HG02588 (cell line): ENCODE data around the gene AHCYL1.

Experiments used
- ATAC-seq: cut with Tn5 transposase; IDR thresholded peaks from one replicate; pipeline ENCODE4 v1.9.1; 2021; ENCODE audit warnings: mild to moderate bottlenecking, moderate library complexity; ENCODE audit not compliant: unreplicated experiment

The AHCYL1 gene

DNA sequence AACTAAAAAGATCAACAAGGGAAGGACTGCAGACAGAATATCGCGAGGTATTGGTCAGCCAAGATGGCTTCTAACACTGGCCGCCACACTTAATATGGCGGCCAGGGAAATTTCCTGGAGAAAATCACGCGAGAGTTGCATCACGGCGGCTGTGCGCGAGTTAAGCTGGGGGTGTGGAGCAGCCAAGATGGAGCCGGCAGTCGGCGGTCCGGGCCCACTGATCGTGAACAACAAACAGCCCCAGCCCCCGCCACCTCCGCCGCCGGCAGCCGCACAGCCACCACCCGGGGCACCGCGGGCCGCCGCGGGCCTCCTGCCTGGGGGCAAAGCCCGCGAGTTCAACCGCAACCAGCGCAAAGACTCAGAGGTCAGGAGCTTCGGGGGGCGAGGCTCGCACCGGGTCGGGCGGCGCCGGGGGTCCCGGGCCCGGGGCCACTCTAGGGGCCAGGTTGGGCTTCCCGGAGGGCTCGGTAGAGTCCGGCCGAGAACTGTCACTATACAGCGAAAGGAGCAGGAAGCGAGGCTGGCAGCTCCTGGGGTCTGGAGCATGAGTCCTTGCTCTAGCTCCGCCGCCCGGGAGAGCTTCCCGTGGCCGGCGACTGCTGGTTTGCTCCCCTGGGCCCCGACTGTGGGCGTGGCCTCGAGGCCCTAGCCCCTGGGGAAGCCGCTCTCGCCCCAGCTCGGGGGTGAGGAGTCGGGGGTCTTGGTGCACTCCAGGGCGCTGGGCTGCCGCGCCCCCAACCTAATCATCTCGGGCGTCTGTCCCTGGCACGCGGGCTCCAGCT, 50.1 kb downstream of the AHCYL1 start, which contains the start of gene STRIP1:
Gene STRIP1 (plus strand): TSS at position 174 of the 785 bp plus-strand sequence. CDS start 14 bp downstream, at position 188.
- ATAC-seq: peak; percentile 81

DNA sequence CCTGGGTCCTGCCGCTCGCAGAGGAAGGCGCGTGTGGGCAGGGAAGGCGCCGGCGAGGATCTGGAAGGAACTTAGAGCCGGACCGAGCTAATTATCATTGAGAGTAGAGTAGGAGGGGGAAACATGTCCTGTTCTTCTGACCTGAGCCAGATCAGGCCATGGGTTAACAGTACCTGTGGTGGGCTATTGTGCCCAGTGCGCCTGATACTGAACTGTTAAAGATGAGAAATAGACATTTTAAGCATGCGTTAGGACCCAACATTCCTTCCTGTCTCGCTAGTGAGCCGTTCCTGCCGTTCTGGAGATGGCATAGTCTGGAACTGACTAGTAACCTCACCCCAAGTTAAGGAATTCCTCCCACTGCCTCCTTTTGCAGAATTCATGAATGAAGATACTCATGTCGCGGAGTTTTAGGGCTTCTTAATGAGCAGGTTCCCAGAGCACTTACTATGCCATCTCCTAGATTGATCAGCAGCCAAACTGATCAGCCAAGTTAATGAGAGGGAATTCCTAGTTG, 50.7 kb downstream of the AHCYL1 start:
- ATAC-seq: no peak

DNA sequence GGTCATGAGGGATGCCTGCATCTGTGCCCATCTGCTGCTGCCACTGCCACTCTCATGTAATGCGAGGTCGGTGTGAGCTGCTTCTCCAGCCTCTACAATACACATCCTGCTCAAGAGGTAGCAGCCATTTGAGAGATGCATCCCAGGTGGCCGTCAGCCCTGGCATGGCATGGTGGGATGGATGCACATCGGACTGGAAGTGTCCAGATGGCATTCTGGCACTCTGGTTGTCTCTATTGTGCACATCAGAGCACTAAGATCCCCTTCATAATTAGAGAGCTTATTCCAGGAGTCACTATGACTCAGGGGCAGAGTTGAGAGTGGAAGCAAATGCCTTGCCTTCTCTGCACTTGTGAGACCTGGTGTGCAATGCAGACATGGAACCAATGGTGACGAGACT, 53.7 kb downstream of the AHCYL1 start:
- ATAC-seq: no peak

DNA sequence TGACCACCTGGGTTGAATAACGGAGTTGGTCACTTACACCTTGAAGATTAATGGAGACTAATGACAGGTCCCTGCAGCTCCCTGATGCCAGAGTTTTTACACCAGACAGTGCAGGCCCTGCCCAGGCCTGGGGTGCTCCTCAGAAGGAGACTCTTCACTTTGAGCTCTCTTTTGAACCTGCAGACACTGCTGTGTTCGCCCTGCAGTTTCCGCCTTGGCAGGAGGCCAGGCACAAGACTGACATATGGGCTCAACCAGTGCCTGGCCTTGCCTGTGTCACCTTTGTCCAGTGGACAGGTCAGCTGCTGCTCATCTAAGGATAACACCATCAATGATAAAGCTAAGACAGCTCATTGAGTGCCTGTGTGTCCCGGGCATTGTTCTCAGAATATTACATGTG, 55.1 kb downstream of the AHCYL1 start:
- no peak for ATAC-seq

DNA sequence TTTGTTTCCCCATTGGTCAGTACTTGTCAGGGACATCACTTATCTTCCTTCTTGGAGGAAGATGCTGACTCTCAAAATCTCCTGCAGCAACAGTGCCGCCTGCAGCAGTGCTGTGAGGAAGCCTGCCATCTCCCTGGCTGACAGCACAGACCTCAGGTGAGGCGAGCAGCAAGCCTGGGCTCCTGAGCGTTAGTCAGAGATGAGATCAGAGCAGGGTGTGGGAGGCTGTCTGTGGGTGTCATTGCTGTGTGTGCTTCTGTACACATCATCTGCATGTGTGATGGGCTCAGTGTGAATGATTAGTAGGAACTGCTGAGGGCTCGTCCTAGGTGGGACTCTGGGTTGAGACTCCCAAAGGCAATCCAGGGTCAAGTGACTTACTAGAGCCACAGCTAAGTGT, 56.0 kb downstream of the AHCYL1 start:
- ATAC-seq: no peak

DNA sequence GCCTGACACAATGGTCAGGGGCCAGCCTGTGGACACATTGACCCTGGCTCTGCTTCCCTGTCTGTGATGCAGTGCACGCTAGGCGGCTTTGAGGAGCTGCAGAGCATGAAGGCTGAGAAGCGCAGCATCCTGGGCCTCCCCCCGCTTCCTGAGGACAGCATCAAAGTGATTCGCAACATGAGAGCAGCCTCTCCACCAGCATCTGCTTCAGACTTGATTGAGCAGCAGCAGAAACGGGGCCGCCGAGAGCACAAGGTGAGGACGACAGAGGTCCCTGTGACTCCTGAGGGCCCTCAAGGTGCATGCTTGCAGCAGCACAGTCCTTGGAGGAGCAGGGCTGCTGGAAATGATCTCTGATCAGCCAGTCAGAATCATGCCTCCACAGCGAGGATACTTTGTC, 58.5 kb downstream of the AHCYL1 start:
- ATAC-seq: no peak

DNA sequence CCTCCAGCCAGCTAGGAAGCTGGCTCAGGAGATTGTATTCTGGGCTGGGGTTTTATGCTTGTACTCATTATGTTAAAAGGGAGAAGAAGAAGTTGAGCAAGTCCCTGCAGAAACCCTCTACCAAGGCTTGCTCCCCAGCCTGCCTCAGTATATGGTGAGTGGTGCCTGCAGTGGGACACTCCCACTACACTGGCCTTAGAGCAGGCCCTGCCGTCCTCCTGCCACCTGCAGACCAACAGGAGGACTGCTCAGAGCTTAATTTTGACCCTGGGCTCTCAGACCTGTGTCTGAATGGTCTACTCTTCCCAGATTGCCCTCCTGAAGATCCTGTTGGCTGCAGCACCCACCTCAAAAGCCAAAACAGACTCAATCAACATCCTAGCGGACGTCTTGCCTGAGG, 62.9 kb downstream of the AHCYL1 start:
- no peak for ATAC-seq

DNA sequence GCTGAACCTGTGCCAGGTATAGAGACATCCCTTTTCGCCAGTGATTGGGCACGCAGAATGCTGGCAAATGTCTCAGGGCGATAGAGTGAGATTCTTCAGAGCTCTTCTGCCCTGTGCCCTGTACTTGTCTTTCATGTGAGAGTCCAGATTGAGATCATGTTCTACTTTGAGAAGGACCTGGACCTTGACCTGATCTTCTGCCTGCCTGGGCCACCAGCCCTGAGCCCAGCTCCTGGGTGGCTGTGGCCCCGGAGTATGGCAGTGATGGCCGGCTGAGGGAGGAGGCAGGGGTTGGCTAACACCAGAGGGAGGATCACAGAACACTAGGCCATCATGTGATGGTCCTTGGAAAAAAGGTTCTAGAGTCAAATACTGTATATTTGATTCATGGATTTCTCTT, 63.7 kb downstream of the AHCYL1 start:
- ATAC-seq: no peak

DNA sequence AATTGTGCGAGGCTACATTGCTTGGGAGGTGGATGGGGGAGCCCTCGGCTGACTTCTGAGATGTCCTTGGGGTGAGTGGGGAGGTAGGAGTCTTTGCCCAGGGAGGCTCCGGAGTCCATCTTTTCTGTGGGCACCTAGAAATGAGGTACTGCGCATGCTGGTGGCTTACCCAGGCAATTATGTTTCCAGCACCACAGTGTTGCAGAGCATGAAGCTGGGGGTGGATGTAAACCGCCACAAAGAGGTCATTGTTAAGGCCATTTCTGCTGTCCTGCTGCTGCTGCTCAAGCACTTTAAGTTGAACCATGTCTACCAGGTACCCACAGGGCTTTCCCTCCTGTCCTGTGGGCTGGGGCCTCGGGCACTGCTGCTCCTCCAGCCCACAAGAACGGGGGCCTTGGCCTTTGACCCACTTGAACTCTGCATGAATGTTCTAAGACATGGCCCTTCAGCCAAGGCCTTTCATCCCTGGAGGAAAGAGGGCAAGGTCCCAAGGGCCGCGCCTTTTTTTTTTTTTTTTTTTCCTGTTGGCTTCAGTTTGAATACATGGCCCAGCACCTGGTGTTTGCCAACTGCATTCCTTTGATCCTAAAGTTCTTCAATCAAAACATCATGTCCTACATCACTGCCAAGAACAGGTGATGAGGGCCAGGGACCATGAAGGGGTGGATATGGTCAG, 64.5 kb downstream of the AHCYL1 start:
- ATAC-seq: no peak

DNA sequence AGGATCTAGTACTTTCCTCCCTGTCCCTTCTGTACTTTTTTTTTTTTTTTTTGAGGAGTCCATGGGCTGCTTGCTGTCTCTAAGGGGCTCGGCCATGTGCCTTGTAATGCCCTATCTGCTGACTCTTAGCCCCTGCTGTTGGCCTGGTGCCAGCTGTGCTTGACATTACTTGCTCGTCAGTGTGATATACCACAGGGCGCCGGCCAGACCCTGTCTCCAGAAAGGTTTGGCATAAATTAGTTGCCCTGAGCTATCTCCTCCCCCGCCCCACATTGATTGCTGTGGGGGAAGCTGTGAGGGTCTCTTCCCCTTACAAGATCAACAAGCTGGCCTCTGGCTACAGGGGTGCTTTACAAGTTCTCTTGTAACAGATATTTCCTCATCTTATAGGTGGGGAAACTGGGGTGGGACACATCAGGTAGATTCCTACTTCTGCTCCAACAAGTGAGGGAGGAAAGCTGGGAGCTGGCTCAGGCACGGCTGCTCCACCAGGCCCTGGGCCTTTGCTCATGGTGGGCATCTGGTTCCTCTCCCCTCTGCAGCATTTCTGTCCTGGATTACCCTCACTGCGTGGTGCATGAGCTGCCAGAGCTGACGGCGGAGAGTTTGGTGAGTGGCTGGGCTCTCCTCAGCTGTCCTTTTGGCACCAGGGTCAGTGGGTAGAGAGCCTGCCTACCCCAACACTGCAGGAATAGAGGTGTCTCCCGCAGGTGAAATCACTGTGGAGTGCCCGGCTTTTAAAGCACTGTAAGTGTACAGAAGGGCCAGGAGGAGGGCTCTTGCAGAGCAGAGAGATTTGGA, 65.4 kb downstream of the AHCYL1 start:
- ATAC-seq: no peak

DNA sequence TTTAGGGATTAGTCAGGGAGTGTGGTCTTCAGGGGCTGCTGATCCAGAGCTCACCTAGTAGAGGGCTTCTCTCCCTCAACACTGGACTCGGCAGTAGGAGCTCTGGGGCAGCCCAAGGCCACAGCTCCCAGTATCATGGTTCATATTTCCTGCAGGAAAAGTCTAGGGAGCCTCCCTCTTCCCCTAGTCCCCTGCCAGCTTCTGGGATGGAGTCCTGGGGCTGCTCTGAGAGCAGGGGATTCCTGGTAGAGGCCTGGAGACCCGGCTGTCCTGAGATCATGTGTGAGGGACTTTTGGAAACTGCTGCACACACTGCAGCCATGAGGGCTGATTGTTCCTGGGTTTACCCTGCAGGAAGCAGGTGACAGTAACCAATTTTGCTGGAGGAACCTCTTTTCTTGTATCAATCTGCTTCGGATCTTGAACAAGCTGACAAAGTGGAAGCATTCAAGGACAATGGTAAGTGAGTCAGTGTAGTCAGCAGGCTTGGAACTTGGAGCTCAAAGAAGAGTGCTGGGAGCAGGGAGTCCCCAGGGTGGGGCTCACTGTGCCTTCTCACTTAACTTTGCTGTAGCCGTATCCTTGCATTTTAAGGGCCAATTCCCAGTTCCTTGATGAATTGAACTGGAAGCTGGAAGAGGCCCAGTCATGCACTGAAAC, 66.2 kb downstream of the AHCYL1 start:
- ATAC-seq: no peak

DNA sequence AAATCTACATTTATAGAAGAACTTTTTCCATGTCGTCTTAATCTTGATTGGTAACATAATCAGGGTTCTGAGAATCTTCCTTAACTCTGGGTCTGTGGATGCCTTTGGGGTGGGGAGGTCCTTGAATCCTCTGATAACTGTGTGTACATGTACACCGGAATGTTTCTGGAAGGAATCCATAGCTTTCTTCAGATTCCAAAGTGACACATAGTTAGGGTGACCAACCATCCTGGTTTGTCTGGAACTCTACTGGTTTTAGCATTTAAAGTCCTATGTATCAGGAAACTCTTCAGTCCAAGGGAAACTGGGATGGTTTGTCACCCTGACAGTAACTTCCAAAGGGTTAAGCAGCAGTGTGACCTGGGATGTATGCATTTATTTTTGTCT, 66.7 kb downstream of the AHCYL1 start:
- ATAC-seq: no peak

DNA sequence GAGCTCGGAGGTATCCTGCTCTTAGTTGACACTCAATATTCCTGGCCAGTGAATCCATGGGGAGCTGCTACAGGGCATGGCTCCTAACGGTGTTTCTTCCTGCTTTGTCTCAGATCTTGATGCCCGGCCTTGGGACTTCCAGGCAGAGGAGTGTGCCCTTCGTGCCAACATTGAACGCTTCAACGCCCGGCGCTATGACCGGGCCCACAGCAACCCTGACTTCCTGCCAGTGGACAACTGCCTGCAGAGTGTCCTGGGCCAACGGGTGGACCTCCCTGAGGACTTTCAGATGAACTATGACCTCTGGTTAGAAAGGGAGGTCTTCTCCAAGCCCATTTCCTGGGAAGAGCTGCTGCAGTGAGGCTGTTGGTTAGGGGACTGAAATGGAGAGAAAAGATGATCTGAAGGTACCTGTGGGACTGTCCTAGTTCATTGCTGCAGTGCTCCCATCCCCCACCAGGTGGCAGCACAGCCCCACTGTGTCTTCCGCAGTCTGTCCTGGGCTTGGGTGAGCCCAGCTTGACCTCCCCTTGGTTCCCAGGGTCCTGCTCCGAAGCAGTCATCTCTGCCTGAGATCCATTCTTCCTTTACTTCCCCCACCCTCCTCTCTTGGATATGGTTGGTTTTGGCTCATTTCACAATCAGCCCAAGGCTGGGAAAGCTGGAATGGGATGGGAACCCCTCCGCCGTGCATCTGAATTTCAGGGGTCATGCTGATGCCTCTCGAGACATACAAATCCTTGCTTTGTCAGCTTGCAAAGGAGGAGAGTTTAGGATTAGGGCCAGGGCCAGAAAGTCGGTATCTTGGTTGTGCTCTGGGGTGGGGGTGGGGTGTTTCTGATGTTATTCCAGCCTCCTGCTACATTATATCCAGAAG, 69.2 kb downstream of the AHCYL1 start:
- ATAC-seq: no peak

DNA sequence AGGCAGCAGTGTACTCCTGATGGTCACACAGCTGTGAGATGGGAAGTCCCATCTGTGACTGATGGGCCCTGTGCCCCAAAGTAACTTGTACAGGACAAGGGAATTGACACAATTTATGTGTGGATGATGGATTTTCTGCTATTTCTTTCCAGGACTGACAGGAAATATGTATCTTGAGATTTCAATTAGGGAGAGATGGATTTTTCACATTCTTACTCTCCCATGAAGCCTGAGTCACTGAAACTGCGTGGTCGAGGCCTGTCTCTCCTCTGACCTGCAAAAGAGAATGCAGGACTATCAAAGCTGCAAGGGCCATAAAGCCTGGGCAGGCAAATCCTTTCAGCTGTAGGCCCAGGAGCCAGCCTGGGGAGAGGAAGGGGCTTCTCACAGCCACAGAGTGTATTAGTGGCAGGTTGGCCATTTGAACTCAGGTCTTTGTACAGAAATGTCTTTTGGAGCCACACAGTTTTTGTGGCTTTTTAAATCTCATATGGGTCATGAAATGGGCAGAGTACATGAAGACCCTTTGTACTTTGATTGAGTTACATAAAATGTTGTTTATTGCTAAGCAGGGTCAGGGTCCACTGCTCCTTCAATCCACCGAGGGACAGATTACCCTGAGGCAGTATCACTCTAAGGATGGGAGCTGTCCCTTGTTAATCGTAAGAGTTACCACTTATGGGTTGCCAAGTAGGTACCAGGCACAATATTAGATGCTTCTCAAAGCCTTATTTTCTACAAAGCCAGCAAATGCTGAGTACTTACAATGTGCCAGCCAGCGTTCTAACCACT, 71.1 kb downstream of the AHCYL1 start:
- no peak for ATAC-seq

DNA sequence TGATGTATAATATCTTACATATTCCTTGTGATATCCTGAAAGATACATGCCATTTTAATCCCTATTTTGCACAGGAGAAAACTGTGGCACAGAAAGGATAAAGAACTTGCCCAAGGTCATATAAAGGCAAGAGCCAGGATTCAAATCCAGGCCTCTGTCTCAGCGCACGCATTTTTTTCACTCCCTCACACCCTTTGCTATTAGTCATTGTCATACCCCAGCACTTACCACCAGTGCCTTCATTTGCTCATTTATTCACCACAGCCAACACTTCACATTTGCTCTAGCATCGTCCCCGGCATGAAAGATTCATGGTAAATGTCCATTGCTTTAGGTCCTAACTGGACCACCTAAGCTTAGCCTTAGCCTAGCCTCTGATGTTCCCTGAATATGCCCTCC, 71.7 kb downstream of the AHCYL1 start:
- no peak for ATAC-seq

DNA sequence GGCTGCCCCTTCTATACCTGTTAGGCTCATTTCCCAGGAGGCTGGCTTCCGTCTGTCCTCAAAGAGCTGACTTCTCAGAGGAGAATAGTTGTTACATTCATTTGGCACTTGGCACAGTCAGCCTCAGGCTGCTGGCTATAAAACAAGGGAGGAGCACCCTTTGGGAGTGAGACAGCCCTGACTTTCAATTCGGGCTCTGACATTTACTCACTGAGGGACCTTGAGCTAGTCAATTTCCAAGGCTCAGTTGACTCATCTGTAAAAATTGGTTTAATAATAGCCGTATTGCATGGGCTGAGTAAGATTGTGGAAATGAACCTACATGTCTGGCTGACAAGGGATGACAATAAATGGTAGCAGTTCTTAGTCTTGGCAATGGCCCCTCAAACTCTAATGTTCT, 72.2 kb downstream of the AHCYL1 start:
- ATAC-seq: no peak

DNA sequence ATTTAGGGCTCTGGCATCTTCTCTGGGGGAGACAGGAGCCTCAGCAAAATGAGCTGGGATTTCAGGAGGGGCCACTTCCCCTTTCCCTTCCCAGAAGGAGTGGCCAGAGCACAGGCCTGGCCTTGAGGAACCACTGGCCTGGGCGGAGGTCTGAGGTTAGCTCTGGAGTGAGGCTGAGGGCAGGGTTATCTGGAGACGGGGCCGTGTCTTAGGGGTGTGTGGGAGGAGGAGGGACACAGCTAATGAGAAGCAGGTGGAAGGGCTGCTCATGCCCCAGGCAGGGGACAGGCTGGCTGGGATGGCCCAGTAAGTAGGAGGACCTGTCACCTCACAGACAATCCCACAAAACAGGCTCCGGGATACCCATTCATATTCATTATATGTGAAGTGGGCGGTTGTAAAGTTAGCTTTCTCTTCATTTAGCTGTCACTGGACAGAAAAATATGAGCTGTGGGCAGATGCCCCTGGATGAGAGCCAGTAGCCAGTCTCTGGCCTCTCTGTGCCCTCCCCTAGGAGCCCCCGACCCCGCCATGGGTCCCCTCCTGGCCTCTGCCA, 73.5 kb downstream of the AHCYL1 start:
- ATAC-seq: no peak

DNA sequence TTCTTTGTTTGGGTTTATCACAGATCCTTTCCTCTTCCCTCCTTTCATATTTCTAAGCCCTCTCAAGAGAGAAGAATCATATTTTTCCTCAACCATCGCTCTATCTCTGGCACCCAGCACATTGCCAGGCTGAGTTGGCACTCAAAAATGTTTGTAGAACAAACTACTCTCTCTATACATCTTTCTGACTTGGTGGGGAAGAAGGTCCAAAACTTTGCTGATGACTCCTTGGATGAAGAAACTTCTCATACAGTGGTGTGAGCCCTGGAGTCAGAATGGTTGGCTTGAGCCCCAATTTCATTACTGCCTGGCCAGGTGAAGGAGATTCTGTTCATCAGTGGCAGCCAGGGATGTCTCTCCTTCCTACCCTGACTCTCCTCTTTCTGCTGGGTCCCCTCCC, 74.0 kb downstream of the AHCYL1 start:
- ATAC-seq: no peak
